CD4-positive, alpha-beta memory T cell (primary cell): ENCODE results near the gene GCKR. TPM values are rescaled to one million over a fixed set of nuclear protein-coding genes. Genes with fewer than 3 reads are reported as not detected.
A peak's percentile ranks its signal among the peaks of the same experiment; 100 is the strongest.

ENCODE experiments used
- CTCF ChIA-PET: fragments of 350-600 bp; sonication (Branson Sonifier 250); formaldehyde crosslinking; loops from one replicate; lab custom pipeline; 2021; ENCODE audit warnings: inconsistent platforms; ENCODE audit not compliant: partially characterized antibody; lab: Charles Lee
- POLR2A ChIA-PET: fragments of 350-600 bp; sonication (Branson Sonifier 250); formaldehyde crosslinking; loops from one replicate; lab custom pipeline; 2021; ENCODE audit not compliant: partially characterized antibody; lab: Charles Lee
- DNase-seq, 5 donors: peaks; one replicate each; pipeline versions ENCODE4 v3.0.0 to v3.0.0-alpha.2; 2020 to 2022; ENCODE audit warnings: mixed read lengths in 1 of 5
- H3K27ac ChIP-seq: one replicate; pipeline ENCODE4 v1.7.0; 2013; ENCODE audit warnings: low read depth, low read length
- H3K27me3 ChIP-seq: 2 replicates; pipeline ENCODE4 v1.7.0; 2013; ENCODE audit warnings: mild to moderate bottlenecking, low read length, moderate library complexity; ENCODE audit not compliant: insufficient read depth
- H3K36me3 ChIP-seq: 2 replicates; pipeline ENCODE4 v1.7.0; 2013; ENCODE audit warnings: mild to moderate bottlenecking, low read length, moderate library complexity; ENCODE audit not compliant: insufficient read depth
- H3K4me1 ChIP-seq: 2 replicates; pipeline ENCODE4 v1.7.0; 2013; ENCODE audit warnings: mild to moderate bottlenecking, low read length, moderate library complexity; ENCODE audit not compliant: insufficient read depth
- H3K4me3 ChIP-seq, 2 donors: one replicate each; pipeline ENCODE4 v1.7.0; 2013; ENCODE audit warnings: low read length in 2 of 2, mild to moderate bottlenecking in 1 of 2
- H3K9me3 ChIP-seq, 2 donors: one replicate each; pipeline ENCODE4 v1.7.0; 2013; ENCODE audit warnings: low read length in 2 of 2, control low read depth in 1 of 2; ENCODE audit not compliant: control insufficient read depth in 1 of 2
- H3K27ac Mint-ChIP-seq, 7 donors: one replicate each; pipeline ENCODE4 v1.8.0; 2020 to 2021; ENCODE audit warnings: mixed read lengths in 7 of 7, mild to moderate bottlenecking in 6 of 7, inconsistent platforms in 3 of 7, moderate library complexity in 3 of 7
- H3K27me3 Mint-ChIP-seq, 2 donors: one replicate each; pipeline ENCODE4 v1.8.0; 2020 to 2021; ENCODE audit warnings: mixed read lengths in 2 of 2
- H3K36me3 Mint-ChIP-seq, 2 donors: one replicate each; pipeline ENCODE4 v1.8.0; 2020 to 2021; ENCODE audit warnings: mixed read lengths in 2 of 2, inconsistent platforms in 1 of 2, mild to moderate bottlenecking in 1 of 2
- H3K4me1 Mint-ChIP-seq, 4 donors: one replicate each; pipeline ENCODE4 v1.8.0; 2020 to 2021; ENCODE audit warnings: mixed read lengths in 4 of 4, mild to moderate bottlenecking in 1 of 4
- H3K4me3 Mint-ChIP-seq, 8 donors: one replicate each; pipeline ENCODE4 v1.8.0; 2020 to 2021; ENCODE audit warnings: mixed read lengths in 8 of 8, mild to moderate bottlenecking in 7 of 8, moderate library complexity in 6 of 8, inconsistent platforms in 3 of 8
- H3K9me3 Mint-ChIP-seq, 8 donors: one replicate each; pipeline ENCODE4 v1.8.0; 2020 to 2021; ENCODE audit warnings: mixed read lengths in 8 of 8, mild to moderate bottlenecking in 5 of 8, inconsistent platforms in 3 of 8, moderate library complexity in 1 of 8
- intact Hi-C: fragments of 100-400 bp; cut with micrococcal nuclease; formaldehyde crosslinking; loops from one replicate; pipeline ENCODE4 v1.15.1; 2023
- polyA plus RNA-seq, 2 donors: library from polyadenylated mRNA; unstranded; fragments of 300-500 nt; fragmentation: Illumina TruSeq; gene quantifications; one replicate each; pipeline ENCODE4 v1.2.3, GENCODE V29; 2021
- total RNA-seq, 2 experiments: library from RNA; stranded (reverse); gene quantifications; one replicate each; pipeline ENCODE4 v1.2.3, GENCODE V29; 2021

The GCKR gene
- total and polyA plus RNA-seq, 4 experiments from 2014 or later = not detected

- no peaks in the 10 kb centered on the region for H3K27me3 Mint-ChIP-seq
- Histone ChIP-seq H3K36me3 (no peaks in the 10 kb centered on the region), H3K27me3 (no peaks in the 10 kb centered on the region), H3K9me3 (no peaks in the 10 kb centered on the region), H3K4me3 (no peak overlapping the region), H3K27ac (no peak overlapping the region), H3K4me1 (peaks cover 14% of the 10 kb centered on the region)
- intact Hi-C loops = no loop called here
- CTCF ChIA-PET = no interaction called here
- H3K4me3 Mint-ChIP-seq = no peak overlapping the region
- peak overlapping the region in 4 of 7 donors; percentile 49 to 65 (median 56) for H3K27ac Mint-ChIP-seq
- H3K36me3 Mint-ChIP-seq = peaks cover 12 to 18% of the 10 kb centered on the region in 2 donors
- no peak for DNase-seq
- H3K9me3 Mint-ChIP-seq = no peaks in the 10 kb centered on the region
- H3K4me1 Mint-ChIP-seq = peaks cover 11 to 16% (median 13%) of the 10 kb centered on the region in 4 donors
- POLR2A ChIA-PET = interaction anchor here (2.0 kb wide), 1 partner anchor 129 kb away, joined by 4 read pairs; the partner anchor contains the start of gene GTF3C2
These were observed 11.1 kb upstream of the GCKR start for GRCh38 chr2:27485496-27485895.

DNA sequence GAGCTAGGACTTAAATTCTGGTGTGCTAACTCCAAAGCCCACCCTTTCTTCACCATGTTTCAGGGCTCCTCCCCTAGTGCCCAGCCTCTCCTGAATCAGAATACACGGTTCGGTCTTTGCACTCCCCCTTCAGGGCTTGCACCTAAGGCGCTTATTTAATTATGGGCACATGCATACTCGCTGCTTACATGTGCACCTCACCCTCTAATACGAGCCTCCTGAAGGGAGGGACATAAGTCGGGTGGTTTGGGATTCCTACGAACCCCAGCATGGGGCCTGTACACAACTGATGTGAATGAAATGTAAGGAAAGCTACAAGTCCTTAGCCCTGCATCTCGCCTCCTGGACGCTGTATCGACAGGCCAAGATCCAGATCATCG lies 7.5 kb upstream of the GCKR start:
- DNase-seq = no peak
- peaks cover under 1% of the 10 kb centered on the region for H3K27me3 ChIP-seq
- Mint-ChIP-seq H3K27ac (peak overlapping the region; percentile 71 to 100 (median 99)), H3K9me3 (no peaks in the 10 kb centered on the region), H3K4me3 (peak overlapping the region; percentile 59 to 93 (median 84)), H3K36me3 (peaks cover 0 to 4% of the 10 kb centered on the region in 2 donors), H3K27me3 (peaks cover 4% of the 10 kb centered on the region in 2 donors), H3K4me1 (peaks cover 11 to 20% (median 13%) of the 10 kb centered on the region in 4 donors)
- H3K4me1 ChIP-seq = peaks cover 14% of the 10 kb centered on the region
- ChIA-PET CTCF (no interaction called here), POLR2A (interaction anchor here (1.6 to 2.1 kb wide), 2 partner anchors 61 to 80 kb away, joined by 10 read pairs; partner anchors contain the start of genes NRBP1 and PPM1G)
- peak overlapping the region; percentile 52 to 92 for H3K4me3 ChIP-seq
- no peaks in the 10 kb centered on the region for H3K36me3 ChIP-seq
- intact Hi-C loops = loop anchor here (1.0 to 2.0 kb wide), 6 partner anchors 80 to 166 kb away; partner anchors contain the start of genes EIF2B4, GTF3C2, MPV17 and PPM1G
- H3K9me3 ChIP-seq = no peaks in the 10 kb centered on the region
- peak overlapping the region; percentile 81 for H3K27ac ChIP-seq

- H3K27me3 ChIP-seq = peaks cover 6% of the 10 kb centered on the region
- H3K27ac ChIP-seq = peak within 1 kb of the TSS; percentile 81
- DNase-seq = peak; percentile 96 to 100 (median 100)
- POLR2A ChIA-PET = interaction anchor here (0.9 to 2.1 kb wide), 4 partner anchors 61 to 174 kb away, joined by 3 to 10 read pairs (median 8); partner anchors contain the start of genes EIF2B4, NRBP1, PPM1G and SLC4A1AP
- Mint-ChIP-seq H3K4me3 (peak within 1 kb of the TSS; percentile 59 to 93 (median 84)), H3K9me3 (no peaks in the 10 kb centered on the region), H3K27me3 (peaks cover 4% of the 10 kb centered on the region in 2 donors), H3K27ac (peak within 1 kb of the TSS; percentile 71 to 100 (median 99)), H3K4me1 (peaks cover 11 to 20% (median 13%) of the 10 kb centered on the region in 4 donors), H3K36me3 (peaks cover 0 to 4% of the 10 kb centered on the region in 2 donors)
- H3K36me3 ChIP-seq = no peaks in the 10 kb centered on the region
- peaks cover 18% of the 10 kb centered on the region for H3K4me1 ChIP-seq
- intact Hi-C loops = loop anchor here (1.0 to 2.0 kb wide), 7 partner anchors 61 to 166 kb away; partner anchors contain the start of genes EIF2B4, GTF3C2, MPV17 and NRBP1
- peak within 1 kb of the TSS; percentile 52 to 92 for H3K4me3 ChIP-seq
- H3K9me3 ChIP-seq = no peaks in the 10 kb centered on the region
- CTCF ChIA-PET = no interaction called here
These were observed 6.9 kb upstream of the GCKR start, which contains the start of gene IFT172 for GRCh38 chr2:27489498-27490397. Gene IFT172 (minus strand): TSS chr2:27489743. CDS start chr2:27489653, 90 bp downstream.

DNA sequence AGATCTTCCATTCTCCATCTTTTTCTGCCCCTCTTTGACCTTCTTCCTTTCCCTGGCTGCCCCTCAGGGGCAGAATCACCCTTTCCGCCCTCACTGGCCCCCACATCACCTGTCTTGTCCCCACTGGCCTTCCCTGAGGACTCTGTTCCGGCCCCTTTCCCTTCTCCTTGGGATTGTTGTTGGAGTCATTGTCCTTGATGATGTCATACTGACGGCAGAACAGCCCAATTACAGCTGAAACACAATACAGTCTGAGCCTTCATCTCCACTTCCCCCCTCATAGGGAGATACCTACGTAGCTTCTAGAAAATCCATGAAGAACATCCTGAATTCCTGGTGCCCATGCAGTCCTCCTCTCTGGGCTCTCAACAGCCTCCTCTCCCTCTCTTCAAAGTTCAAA lies 4.1 kb upstream of the GCKR start:
- peak overlapping the region in 4 of 7 donors; percentile 5 to 86 (median 78) for H3K27ac Mint-ChIP-seq
- no peaks in the 10 kb centered on the region for H3K9me3 ChIP-seq
- peak overlapping the region in 1 of 8 donors; percentile 23 for H3K4me3 Mint-ChIP-seq
- H3K36me3 Mint-ChIP-seq = no peaks in the 10 kb centered on the region
- peaks cover 25% of the 10 kb centered on the region for H3K4me1 ChIP-seq
- ChIA-PET CTCF (no interaction called here), POLR2A (no interaction called here)
- H3K27me3 Mint-ChIP-seq = peaks cover 24 to 26% of the 10 kb centered on the region in 2 donors
- no peaks in the 10 kb centered on the region for H3K36me3 ChIP-seq
- peaks cover 12 to 29% (median 22%) of the 10 kb centered on the region in 4 donors for H3K4me1 Mint-ChIP-seq
- H3K27me3 ChIP-seq = peaks cover 31% of the 10 kb centered on the region
- no peaks in the 10 kb centered on the region for H3K9me3 Mint-ChIP-seq
- no peak overlapping the region for H3K4me3 ChIP-seq
- no peak overlapping the region for H3K27ac ChIP-seq
- no peak for DNase-seq
- intact Hi-C loops = no loop called here

GRCh38 chr2:27493948-27494283 lies 2.7 kb upstream of the GCKR start:
- no peak overlapping the region for H3K27ac ChIP-seq
- H3K36me3 ChIP-seq = no peaks in the 10 kb centered on the region
- ChIA-PET CTCF (interaction anchor here (0.9 kb wide), 1 partner anchor 191 kb away, joined by 3 read pairs; no protein-coding TSS in a partner anchor), POLR2A (no interaction called here)
- no peaks in the 10 kb centered on the region for H3K9me3 ChIP-seq
- no peak overlapping the region for H3K4me3 ChIP-seq
- Mint-ChIP-seq H3K4me1 (peaks cover 9 to 29% (median 21%) of the 10 kb centered on the region in 4 donors), H3K9me3 (no peaks in the 10 kb centered on the region), H3K27me3 (peaks cover 31 to 33% of the 10 kb centered on the region in 2 donors), H3K4me3 (peak overlapping the region; percentile 25 to 64 (median 54)), H3K27ac (peak overlapping the region in 2 of 7 donors; percentile 32 to 44), H3K36me3 (no peaks in the 10 kb centered on the region)
- no peak for DNase-seq
- H3K27me3 ChIP-seq = peaks cover 31% of the 10 kb centered on the region
- intact Hi-C loops = no loop called here
- peaks cover 22% of the 10 kb centered on the region for H3K4me1 ChIP-seq

DNA sequence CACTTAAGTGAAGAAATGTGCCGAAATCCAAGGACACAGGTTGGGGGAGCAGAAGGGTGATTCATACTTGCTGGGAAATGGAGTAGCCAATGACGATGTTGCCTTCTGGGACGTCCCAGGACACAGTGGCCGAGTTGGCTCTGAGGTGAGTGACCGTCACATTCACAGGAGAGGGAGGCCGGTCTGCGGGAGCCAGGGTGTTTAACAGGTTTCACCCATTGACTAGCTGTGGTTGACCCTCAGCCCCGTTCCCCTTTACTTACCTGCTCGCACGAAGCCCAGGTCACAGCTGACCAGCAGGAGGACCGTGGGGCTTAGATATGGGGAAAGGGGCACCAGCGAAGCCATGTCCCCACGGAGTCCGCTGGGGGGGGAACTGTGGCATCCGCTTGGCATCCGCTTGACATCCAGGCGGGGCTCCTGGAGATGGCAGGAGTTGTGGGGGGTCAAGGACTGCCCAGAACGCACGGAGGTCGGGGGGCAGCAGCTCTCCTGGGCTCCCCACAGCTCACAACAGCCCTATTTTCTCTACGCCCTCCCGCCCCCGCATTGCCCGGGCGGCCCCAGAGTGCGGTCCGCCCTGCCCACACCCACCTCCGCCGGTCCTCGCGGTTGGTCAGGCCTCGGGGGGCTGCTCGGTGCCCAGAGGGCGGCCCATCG lies 2.2 kb upstream of the GCKR start:
- H3K4me1 Mint-ChIP-seq = peaks cover 7 to 24% (median 17%) of the 10 kb centered on the region in 4 donors
- no peaks in the 10 kb centered on the region for H3K36me3 Mint-ChIP-seq
- no peak for DNase-seq
- Histone ChIP-seq H3K27me3 (peaks cover 31% of the 10 kb centered on the region), H3K27ac (no peak overlapping the region), H3K36me3 (no peaks in the 10 kb centered on the region), H3K4me1 (peaks cover 17% of the 10 kb centered on the region), H3K9me3 (no peaks in the 10 kb centered on the region), H3K4me3 (no peak overlapping the region)
- H3K4me3 Mint-ChIP-seq = peak overlapping the region in 7 of 8 donors; percentile 25 to 64 (median 54)
- POLR2A ChIA-PET = interaction anchor here (0.6 kb wide), 1 partner anchor 68 kb away, joined by 3 read pairs; no protein-coding TSS in a partner anchor
- intact Hi-C loops = no loop called here
- H3K27ac Mint-ChIP-seq = peak overlapping the region in 2 of 7 donors; percentile 3 to 25
- H3K9me3 Mint-ChIP-seq = no peaks in the 10 kb centered on the region
- peaks cover 34 to 36% of the 10 kb centered on the region in 2 donors for H3K27me3 Mint-ChIP-seq
- CTCF ChIA-PET = interaction anchor here (0.9 kb wide), 1 partner anchor 191 kb away, joined by 3 read pairs; no protein-coding TSS in a partner anchor
